ENCODE results near the gene MARCHF4. TPM values are rescaled to one million over a fixed set of nuclear protein-coding genes. Genes with fewer than 3 reads are reported as not detected.

Gene MARCHF4, protein sequence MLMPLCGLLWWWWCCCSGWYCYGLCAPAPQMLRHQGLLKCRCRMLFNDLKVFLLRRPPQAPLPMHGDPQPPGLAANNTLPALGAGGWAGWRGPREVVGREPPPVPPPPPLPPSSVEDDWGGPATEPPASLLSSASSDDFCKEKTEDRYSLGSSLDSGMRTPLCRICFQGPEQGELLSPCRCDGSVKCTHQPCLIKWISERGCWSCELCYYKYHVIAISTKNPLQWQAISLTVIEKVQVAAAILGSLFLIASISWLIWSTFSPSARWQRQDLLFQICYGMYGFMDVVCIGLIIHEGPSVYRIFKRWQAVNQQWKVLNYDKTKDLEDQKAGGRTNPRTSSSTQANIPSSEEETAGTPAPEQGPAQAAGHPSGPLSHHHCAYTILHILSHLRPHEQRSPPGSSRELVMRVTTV
- polyA plus RNA-seq, result 0.17 and 0.24 TPM in 2 replicates

GRCh38 chr2:216371721-216372702 is at the start of gene MARCHF4:
MARCHF4 (minus strand) TSS chr2:216372483; CDS start chr2:216370260, 2,223 bp downstream.

GRCh38 chr2:216412022-216412999 is 40.0 kb upstream of the MARCHF4 start, which contains the start of gene SMARCAL1:
SMARCAL1 (plus strand) TSS chr2:216412484; CDS start chr2:216414705, 2,221 bp downstream.

Other genes starting within 250 kb of the MARCHF4 start
- 3.3 and 6.3 TPM in 2 replicates for gene SMARCAL1, start 40.0 kb upstream of the MARCHF4 start, polyA plus RNA-seq
- 1,182 and 1,251 TPM in 2 replicates for gene RPL37A, start 126.4 kb upstream of the MARCHF4 start, polyA plus RNA-seq

All from Purkinje cell (primary cell).